Activated CD4-positive, CD25-positive, alpha-beta regulatory T cell treated with anti-CD3 and anti-CD28 coated beads, Interleukin-2, amount 50 U/mL, for 72 hours (primary cell): ENCODE measurements around the gene COBLL1.
"Not testable (repeated sequence)": the region's sequence is repeated elsewhere in the genome, so short reads cannot be mapped to it uniquely, and the experiment has no call there.

Experiments used
- DNase-seq: peaks from one replicate; pipeline ENCODE4 v3.0.0; 2021

COBLL1 gene

GRCh38 chr2:164710837-164711765, 130.5 kb downstream of the COBLL1 start:
- no peak for DNase-seq

GRCh38 chr2:164710252-164710836, 131.3 kb downstream of the COBLL1 start:
- DNase-seq = not testable (repeated sequence)

- no peak for DNase-seq
Observed at GRCh38 chr2:164706522-164706921, 135.1 kb downstream of the COBLL1 start.

- no peak for DNase-seq
Observed at GRCh38 chr2:164705412-164706167, 136.0 kb downstream of the COBLL1 start.

GRCh38 chr2:164703915-164704706, 137.5 kb downstream of the COBLL1 start:
- DNase-seq = no peak

- DNase-seq = no peak
Observed at GRCh38 chr2:164701565-164701964, 140.1 kb downstream of the COBLL1 start.

- DNase-seq = no peak
Observed at GRCh38 chr2:164700390-164700789, 141.2 kb downstream of the COBLL1 start.

GRCh38 chr2:164697688-164698461, 143.7 kb downstream of the COBLL1 start:
- DNase-seq = no peak

- no peak for DNase-seq
Observed at GRCh38 chr2:164696634-164697033, 145.0 kb downstream of the COBLL1 start.

- DNase-seq = no peak
Observed at GRCh38 chr2:164694275-164694695, 147.3 kb downstream of the COBLL1 start.

GRCh38 chr2:164693834-164694233, 147.8 kb downstream of the COBLL1 start:
- no peak for DNase-seq

- DNase-seq = no peak
Observed at GRCh38 chr2:164693390-164693789, 148.2 kb downstream of the COBLL1 start.

GRCh38 chr2:164692958-164693357, 148.7 kb downstream of the COBLL1 start:
- DNase-seq = no peak

- DNase-seq = no peak
Observed at GRCh38 chr2:164692114-164692513, 149.5 kb downstream of the COBLL1 start.

- no peak for DNase-seq
Observed at GRCh38 chr2:164691346-164691887, 150.2 kb downstream of the COBLL1 start.

- DNase-seq = no peak
Observed at GRCh38 chr2:164690361-164690760, 151.3 kb downstream of the COBLL1 start.

- no peak for DNase-seq
Observed at GRCh38 chr2:164688896-164689419, 152.7 kb downstream of the COBLL1 start.

- no peak for DNase-seq
Observed at GRCh38 chr2:164681009-164681408, 160.6 kb downstream of the COBLL1 start.

GRCh38 chr2:164678631-164679149, 162.9 kb downstream of the COBLL1 start:
- no peak for DNase-seq

GRCh38 chr2:164677733-164678132, 163.9 kb downstream of the COBLL1 start:
- DNase-seq = no peak

- DNase-seq = no peak
Observed at GRCh38 chr2:164677271-164677670, 164.4 kb downstream of the COBLL1 start.
